HG03025 (cell line): ENCODE results near the gene SMYD3.

Source experiments
- ATAC-seq: cut with Tn5 transposase; IDR thresholded peaks from one replicate; pipeline ENCODE4 v1.9.1; 2021; ENCODE audit warnings: mild to moderate bottlenecking, moderate library complexity; ENCODE audit not compliant: unreplicated experiment, low FRiP score

Gene SMYD3

DNA sequence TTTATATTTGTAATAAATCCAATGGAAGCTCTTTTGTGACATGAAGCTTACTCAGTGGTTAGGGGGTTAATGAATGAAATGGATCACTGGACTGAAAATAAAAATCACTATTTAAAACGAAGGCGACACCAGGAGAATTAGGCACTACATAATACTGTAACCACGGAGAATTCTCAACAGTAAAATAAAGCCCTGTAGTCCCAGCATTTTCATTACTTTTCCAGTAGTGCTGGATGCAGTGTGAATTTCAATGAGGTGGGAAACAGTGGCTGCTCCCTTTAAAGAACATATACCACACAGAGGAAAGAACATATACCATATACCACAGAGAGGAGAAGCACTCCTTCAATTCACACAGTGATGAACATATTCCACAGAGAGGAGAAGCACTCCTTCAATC is 275.0 kb downstream of the SMYD3 start:
- no peak for ATAC-seq

DNA sequence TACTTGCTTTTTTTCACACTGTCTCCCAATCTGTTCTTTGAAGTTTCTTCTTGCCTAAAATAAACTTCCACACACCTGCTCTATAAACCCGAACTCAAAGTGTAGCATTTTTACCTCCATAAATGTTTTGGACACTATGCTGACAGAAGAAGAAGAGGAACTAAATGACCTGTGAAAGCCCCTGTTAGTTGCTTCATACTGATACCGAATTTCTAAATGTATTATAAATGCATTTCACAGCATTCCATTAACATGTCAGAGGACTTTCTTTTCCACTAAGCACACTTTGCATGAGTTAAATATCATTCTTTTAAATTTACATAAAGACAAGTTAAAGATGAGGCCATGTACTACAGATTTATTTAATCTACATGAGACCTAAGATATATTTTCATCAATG is 281.0 kb downstream of the SMYD3 start:
- no peak for ATAC-seq

DNA sequence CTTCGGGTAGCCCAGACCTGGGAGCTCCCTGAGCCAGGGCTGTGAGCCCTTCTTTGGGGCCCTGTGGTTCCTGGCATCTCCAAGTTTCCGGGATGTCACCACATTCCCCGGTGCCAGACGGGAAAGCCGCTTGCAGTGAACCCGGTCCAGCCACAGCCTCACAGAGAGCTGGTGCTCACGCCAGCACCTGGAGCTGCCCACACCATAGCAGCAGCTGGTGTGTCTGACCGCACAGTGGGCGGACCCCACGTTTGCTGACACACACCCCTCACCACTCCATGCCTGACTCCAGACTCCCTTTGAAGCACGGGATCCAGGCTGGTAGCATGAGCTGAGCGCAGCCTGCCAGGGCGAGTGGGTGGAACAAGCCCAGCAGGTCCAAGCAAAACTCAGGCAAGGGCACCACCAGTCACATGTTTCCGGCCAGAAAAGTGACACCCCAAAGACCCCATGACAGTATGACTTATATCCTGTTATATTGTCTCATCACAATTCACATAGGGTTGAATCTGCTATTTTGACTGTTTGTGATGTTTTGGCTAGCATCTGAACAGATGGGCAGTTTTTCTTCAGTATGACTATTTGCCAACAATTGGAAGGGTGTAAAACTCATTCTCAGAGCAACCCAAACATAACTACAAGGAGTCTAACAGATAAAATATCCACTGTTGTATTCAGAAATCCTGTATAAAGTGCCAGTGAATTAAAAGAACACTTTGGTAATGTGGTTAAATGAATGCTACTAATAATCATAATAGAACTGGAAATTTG is 285.4 kb downstream of the SMYD3 start:
- ATAC-seq, result no peak

DNA sequence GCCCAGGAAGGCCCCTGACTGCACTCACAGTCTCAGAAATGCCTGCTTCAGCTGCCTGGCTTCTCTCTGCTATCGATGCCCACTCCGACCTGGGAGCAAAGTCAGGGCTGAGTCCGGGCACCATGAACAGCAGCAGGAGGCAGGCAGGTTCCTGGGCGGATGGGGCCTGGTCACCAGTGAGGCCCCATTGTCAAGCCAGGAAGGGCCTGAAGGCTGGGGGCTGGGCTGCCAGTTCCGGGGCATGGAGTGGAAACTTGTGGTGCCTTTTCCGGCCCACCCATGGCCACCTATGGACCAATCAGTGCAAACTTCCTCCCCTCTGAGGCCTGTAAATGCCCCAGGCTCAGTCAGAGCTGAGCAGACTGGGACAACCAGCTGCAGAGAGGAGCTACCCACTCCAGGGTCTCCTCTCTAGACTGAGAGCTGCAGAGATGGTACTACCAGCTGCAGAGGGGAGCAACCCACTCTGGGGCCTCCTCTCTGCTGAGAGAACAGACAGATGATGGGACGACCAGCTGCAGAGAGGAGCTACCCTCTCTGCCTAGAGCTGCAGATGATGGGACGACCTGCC is 286.5 kb downstream of the SMYD3 start:
- no peak for ATAC-seq

DNA sequence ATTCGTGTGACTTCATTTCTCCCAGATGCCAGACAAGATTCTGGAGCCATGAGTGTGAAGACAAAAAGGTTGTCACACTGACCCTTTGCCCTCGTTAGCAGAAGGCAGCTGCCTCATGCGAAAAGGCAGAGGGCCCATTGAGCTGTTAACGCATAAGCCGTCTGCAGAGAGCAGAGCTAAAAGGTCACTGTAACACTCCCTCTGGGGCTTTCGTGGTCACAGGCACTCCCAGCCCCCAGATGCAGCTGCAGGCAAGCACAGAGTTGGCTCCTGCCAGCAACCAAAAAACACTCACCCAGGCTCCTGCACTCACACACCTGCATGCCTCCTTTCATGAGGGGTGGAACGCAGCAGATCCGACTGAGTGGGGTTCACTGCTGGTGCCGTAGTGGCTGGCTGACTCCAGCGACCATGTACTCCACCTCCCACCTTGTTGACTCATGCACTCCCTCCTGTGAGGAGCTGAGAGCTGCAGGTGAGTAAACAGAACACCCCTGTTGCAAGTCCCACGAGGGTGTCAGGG is 287.5 kb downstream of the SMYD3 start:
- ATAC-seq, result no peak

DNA sequence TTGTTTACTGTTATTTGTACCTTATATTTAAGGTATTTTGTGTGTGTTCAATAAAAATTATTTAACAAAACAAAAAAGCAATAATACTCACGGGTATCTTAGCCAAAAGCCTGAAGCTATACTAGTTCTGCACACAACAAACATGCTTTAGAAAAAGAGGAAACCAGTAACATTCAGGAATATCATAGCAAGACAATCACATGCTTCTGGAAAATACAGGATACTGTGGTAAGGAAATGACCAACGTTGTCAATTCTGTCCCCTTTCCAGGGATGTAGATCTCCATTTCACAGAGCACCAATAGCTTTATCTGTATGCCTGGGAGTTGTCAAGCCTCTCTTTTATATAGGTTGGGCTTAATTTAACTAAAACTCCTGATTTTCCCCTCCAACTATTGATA is 288.4 kb downstream of the SMYD3 start:
- no peak for ATAC-seq

DNA sequence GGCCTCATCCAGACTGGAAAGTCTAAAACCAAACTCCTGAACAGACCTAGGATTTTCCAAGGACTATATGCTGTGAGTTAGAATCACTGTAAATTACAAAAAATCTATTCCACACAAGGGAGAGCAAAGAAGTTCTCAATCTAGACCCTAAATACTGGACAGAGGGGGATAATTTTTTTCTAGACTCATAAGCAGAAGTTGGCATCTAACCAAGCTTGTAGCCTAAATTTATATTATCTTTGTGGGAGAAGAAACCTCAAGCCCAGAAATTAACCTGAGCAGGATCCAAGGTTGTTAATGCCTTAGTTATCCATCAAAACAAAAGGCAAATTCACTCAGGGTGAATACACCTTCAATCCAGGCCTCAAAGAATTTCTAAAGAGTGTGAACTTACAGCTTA is 290.2 kb downstream of the SMYD3 start:
- ATAC-seq, result no peak

DNA sequence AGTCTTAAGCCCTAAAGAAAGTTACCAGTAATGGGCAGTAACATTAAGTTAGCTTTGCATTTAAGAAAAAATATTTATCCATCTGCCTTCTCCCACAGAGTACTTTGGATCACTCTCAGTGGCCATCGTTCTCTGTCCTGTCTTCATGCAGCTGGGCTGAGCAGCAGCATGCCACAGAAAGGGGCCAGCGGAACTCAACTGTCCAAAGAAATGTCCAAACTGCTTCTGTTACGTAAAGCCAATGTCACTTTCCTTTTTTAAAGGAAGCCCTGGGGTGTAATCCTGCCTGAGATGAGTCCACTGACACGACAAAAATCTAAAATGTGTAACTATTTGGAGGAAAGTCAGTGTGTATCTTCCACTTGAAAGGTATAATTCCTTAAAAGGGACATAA is 291.6 kb downstream of the SMYD3 start:
- no peak for ATAC-seq

DNA sequence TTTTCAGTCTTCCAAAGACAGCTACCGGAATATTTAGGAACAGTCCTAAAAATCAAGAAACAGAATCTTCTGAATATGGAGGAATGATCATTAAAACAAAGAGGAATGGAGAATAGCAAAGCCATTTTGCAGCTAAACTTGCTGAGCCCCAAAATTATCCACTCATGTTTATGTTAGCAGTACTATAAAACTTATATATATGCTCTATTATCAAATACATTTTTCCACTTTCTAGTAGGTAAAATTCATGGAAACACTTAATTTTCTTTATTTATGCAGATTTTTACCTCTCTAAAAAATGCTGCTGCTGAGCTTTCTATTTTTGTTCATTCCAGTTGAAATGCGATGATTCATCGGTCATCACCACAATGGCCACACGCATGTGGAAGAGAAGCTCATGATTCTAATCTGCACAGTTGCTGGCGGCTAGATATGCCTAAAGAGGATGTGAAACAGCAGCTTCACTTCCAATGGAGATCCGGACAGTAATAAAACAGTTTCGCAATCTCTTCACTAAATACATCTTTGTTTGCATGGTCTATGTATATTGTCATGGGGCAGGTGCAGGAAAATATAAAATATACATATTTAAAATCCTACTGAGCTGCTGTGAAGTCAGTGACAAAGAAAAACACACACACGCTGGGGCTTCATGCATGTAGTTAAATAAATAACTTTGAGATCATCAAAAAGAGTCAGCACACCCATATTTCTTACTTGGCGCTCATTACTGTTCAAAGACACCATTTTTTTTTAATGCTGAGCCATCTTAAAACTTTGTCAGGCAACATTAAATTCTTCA is 292.2 kb downstream of the SMYD3 start:
- ATAC-seq, result peak; percentile 94

DNA sequence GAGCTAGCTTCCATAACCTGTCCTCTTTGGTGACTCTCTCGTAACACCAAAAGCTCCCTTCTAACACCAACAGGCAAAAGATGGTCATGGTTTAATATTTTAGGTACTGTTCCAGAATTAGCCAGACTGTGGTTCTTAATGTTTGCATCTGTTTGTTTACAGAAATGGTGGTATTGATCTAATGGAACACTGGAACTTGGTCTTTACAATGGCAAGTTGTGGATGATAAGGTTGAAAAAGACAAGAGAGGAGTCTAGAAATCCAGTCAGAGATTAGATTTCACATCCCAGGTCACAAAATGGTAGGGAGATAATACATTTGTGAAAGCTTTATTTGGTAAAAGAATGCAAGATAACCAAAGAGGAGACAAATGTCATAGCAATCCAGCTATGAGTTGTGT is 293.1 kb downstream of the SMYD3 start:
- no peak for ATAC-seq

DNA sequence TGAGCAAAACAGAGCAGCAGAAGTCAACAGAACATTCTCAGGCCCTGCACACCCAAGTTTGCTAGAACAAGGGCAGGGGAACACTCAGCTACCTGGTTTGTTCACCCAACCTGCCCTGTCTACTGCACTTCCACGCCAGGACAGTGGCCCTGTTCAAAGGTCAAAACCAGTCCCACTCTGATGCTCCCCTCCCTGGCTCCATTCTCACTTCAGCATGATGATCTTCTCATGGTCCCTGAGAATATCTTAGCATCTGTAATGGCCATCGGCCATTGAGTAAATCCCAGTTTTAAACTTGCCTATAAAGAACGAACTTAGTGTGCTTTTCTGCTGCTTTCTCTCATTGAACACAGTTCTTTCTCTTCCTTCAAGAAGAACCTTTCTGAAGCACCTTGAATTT is 293.6 kb downstream of the SMYD3 start:
- no peak for ATAC-seq

DNA sequence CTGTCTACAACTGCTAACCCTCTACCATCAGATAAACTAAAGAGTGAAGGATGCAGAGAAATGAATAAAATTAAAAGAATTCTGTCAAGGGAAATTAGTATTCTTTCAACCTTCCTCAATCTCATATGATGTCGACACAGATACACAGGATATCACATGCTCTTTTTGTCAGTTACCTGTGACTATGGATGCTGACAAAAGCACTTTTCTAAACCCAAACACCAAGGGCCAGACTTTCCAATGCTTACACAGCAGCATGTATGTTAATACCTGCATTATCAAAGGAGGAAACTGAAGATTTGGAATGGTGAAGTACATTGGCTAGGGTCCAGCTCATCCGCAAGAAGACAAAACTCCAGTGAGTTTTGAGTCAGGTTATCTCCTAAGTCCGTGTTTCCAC is 294.0 kb downstream of the SMYD3 start:
- ATAC-seq, result no peak

DNA sequence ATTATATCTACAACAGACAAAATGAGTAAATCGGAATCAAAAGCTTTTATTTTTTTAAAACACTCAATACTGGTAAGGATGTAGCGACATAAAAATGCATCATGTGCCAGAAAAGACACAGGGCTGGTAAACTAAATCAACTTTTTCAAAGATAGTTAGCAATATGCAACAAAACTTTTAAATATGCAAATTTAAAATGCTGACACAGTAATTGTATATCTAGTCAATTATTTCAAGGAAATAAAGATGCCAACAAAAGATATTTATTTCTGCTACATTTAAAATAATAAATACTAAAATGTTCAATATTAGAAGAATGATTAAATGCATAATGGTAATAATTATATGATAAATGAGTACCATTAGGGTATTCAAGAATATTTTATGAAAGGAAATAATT is 295.1 kb downstream of the SMYD3 start:
- ATAC-seq, result no peak

DNA sequence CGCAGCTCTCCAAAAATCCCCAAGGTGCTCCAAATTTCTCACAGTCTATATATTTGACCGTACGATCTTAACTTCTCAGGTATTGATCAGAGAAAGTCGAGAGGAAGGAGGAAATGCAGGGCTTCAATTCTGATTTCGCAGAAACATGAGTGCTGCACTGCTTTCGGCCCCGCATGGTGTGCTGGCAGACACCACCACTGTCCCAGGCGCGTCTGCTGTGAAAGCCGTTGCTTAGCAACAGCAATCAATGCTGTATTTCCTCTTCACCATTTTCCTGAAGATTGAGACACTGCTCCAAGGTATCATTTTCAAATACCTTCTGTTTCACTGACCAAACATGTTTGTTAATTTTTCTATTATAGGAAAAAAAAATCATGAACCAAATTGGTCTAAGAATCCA is 296.3 kb downstream of the SMYD3 start:
- no peak for ATAC-seq

DNA sequence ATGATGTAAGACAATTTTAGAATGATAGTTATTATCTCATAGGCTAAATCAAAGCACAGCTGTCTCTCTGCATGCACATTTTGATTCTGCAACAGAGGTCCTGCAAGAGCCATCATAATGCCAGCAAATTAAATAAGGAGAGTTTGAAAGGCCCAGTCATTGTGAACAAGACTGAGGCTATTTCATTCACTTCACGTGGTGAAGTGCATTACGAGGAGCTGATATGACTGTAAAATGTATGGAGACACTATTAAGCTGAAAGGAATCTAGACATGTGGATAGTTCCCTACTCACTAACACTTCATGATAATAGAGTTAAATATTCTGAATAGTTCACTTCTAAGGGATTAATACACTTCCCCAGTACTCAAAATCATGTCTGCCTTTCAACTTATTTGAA is 299.0 kb downstream of the SMYD3 start:
- ATAC-seq, result no peak

DNA sequence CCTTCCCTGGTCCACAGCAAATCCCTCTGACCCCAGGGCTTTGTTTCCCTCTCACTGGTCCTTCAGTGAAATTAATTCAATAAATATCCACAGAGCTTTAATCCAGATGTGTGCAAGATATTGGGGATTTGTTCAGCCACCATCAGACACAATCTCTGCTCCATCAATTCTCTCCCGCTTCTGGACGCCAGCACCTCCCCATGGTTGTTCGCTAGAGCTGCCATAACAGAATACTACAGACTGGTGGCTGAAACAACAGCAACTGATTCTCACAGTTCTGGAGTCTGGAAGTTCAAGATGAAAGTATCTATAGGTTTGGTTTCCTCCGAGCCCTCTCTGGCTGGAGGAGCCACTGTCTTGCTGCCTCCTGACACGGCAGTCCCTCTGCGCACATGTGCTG is 303.9 kb downstream of the SMYD3 start:
- no peak for ATAC-seq

DNA sequence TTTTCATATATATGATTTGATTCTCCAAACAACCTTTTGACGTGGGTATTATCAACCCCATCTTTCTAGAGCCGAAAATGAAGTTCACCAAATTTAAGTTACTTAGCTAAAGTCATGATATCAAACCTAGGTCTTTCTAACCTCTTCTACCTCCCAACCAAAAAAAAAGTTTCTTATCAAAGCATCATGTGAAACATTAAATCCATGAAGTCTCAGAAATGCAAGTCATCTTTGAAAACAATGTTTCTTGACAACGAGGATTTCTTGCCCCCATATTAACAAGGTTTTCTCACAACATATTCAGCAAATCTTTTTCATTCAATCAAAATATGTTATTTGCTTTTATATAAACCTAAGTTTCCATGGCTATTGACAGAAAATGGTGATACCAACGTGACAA is 306.3 kb downstream of the SMYD3 start:
- ATAC-seq, result no peak

DNA sequence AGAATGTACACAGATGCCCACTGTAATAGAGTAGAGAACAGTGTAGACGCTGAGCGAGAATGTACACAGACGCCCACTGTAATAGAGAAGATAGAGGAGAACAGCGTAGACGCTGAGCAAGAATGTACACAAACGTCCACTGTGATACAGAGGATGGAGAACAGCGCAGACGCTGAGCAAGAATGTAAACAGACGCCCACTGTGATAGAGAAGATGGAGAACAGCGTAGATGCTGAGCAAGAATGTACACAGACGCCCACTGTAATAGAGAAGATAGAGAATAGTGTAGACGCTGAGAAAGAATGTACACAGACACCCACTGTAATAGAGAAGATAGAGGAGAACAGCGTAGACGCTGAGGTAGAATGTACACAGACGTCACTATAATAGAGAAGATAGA is 306.9 kb downstream of the SMYD3 start:
- no peak for ATAC-seq

DNA sequence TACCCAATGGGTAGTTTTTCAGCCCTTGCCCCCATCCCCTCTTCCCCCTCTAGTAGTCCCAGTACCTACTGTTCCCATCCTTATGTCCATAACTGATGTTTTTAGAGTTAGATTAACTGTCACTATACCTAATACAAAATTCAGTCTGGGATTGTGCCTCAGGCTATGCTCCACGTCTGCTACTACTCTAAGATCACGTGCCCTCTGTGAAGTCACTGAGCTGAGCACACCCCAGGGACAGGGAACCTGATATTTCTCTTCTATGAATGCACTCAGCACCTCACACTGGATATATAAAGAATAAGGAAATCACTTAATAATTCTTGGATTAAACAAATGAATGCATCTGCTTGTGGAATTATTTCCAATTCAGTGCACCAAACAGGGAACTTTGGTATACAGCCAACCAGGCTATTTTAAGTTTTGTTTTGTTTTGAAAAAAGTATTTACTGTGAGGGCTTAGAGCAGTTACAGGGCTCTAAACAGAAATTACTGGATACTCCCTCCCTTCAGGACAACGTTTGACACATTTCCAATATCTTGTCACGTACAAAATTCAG is 307.9 kb downstream of the SMYD3 start:
- ATAC-seq, result no peak

DNA sequence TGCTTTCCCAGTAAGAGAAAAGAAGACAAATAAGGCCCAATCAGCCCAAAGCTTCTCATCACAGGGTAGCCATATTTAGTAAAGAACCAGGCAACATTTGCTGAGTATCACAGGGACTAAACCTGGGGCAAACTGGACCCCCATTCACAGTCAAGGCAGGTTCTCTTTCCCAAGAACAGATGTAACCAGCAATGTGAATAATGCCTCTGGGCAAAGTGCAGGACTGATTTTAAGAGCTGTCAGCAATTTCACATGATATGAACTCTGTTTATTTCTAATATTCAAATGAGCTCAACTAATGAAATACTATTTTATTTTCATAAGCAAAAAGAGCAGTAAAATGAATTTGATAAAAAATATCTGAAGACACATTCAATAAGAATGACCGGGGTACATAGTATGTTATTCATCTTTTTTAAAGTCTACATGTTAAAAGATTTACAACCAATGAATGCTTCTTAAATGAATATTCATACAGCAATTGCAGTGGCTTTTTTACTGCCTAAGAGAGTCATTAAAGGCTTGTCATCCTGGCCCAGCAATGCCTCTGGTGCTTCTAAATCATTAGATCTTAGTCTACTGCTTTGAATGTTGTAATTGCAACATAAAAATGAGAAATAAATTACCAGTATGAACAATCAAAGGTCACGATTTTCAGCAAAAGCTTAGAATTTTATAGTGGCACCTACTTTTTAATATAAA is 308.8 kb downstream of the SMYD3 start:
- no peak for ATAC-seq

DNA sequence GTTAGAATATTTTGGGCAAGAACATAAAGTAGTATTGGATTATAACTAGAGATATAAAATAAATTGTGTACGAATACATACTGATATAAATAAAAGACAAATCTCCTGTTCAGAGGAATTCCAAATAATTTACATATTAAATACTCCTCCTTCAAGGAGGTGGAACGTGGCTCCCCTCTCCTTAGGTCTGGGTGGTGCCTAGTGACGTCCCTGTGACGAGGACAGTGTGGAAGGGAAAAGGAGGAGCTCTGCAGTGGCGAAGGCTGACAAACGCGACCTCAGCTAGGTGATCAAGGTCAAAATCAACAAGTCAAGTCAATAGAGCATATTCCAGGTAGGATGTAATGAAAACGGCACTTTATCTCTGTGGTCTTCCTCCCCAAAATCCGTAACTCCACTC is 310.0 kb downstream of the SMYD3 start:
- ATAC-seq, result no peak
